ENCODE results near the gene ZNF668.
"Not testable (repeated sequence)": the region's sequence is repeated elsewhere in the genome, so short reads cannot be mapped to it uniquely, and the experiment has no call there.

The ZNF668 gene

DNA sequence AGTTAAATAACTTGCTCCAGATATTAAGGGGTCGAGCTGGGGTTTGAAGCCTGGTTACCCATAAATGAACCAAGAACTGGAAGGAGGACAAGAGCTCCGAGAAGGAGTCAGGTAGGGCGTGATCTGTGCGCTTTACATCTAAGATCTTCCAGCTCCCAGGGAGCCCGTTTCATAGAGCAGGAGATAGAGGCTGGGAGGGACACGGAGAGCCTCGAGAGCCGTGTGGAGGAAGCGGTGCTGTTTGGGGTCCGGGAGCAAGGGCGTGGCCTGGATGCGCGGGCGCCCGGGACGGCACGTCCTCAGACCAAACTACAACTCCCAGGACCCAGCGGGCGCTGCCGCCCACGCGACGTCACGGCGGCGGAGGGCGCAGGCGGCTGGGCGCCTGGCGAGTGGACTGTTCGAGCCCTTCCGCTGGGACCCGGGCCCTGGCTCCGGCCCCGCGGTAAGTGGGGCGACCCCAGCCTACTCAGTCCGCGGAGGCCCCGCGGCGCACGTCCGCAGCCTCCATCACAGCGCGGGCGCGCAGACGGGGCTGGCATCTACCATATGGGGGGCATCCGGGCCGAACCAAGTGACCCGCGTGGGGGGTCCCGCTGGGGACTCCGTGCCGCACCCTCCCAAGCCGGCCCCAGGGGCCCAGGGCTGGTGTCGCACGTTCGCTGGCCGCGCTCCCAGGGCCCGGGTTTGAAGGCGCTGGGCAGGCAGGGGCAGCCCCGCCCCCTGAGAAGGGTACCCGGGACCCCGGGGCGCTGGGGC is 34.2 kb upstream of the ZNF668 start, which contains the start of gene BCKDK:
BCKDK (plus strand) TSS at position 352 of the 759 bp plus-strand sequence. CDS start 838 bp downstream, outside the sequence.
- TF ChIP-seq, protein P1, sequence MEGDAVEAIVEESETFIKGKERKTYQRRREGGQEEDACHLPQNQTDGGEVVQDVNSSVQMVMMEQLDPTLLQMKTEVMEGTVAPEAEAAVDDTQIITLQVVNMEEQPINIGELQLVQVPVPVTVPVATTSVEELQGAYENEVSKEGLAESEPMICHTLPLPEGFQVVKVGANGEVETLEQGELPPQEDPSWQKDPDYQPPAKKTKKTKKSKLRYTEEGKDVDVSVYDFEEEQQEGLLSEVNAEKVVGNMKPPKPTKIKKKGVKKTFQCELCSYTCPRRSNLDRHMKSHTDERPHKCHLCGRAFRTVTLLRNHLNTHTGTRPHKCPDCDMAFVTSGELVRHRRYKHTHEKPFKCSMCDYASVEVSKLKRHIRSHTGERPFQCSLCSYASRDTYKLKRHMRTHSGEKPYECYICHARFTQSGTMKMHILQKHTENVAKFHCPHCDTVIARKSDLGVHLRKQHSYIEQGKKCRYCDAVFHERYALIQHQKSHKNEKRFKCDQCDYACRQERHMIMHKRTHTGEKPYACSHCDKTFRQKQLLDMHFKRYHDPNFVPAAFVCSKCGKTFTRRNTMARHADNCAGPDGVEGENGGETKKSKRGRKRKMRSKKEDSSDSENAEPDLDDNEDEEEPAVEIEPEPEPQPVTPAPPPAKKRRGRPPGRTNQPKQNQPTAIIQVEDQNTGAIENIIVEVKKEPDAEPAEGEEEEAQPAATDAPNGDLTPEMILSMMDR (IDR thresholded peaks at IDR 0.05; ENCODE audit: low read depth, low read length, missing control alignments): no peak
- H3K4me3 ChIP-seq (ENCODE audit: low read depth, low read length): peak within 1 kb of the TSS; percentile 90
- DNase-seq (ENCODE audit: low read depth): peak; percentile 59

DNA sequence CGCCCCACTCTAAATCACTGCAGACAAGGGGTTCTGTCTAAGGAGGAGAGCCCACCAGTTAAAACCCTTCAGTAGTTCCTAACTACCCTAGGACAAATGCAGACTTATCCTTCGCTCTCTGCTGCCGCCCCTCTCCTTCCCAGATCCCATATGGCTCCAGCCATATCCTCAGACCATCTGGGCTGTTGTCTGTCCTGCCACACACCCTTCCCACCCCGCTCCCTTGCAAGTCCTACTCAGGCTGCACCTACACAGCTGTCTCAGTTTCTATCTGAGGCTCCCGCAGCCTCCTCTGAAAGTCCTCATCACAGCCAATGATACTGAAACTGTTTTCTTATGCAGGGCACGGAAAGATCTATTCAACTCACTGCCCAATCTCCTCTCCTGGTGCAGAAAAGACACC is 33.4 kb upstream of the ZNF668 start:
- peak overlapping the region; percentile 90; the same call in 1 of the 2 replicates for H3K4me3 ChIP-seq (ENCODE audit: low read depth, low read length)
- peak; percentile 49 for DNase-seq (ENCODE audit: low read depth)
- TF ChIP-seq, protein P1 (IDR thresholded peaks at IDR 0.05; ENCODE audit: low read depth, low read length, missing control alignments): no peak

DNA sequence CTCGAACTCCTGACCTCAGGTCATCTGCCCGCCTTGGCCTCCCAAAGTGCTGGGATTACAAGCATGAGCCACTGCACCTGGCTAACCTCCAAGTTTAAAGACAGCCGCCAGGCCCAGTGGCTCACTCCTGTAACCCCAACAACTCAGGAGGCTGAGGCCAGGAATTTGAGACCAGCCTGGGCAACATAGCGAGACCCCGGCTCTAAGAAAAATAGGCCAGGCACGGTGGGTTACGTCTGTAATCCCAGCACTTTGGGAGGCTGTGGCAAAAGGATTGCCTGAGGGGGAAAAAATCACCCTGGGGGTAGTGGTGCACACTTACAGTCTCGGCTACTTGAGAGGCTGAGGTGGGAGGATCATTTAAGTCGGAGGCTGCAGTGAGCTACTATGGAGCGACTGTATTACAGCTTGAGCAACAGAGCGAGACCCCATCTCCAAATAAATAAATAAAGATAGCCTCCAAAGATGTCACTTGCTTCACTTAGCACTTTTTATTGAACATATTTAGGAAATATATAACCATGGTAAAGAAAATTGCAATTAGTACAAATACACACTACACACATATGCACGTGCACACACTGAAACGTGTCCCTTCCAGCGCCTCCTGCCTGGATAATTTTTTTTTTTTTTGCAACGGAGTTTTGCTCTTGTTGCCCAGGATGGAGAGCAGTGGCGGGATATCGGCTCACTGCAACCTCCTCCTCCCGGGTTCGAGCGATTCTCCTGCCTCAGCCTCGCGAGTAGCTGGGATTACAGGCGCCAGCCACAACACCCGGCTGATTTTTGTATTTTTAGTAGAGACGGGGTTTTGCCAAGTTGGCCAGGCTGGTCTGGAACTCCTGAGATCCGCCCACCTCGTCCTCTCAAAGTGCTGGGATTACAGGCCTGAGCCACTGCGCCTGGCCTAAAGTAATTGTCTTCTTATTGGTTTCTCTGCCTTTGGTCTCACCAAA is 32.7 kb upstream of the ZNF668 start:
- no peak overlapping the region; the same call in 1 of the 2 replicates for H3K4me3 ChIP-seq (ENCODE audit: low read depth, low read length)
- DNase-seq (ENCODE audit: low read depth): no peak
- TF ChIP-seq, protein P1 (IDR thresholded peaks at IDR 0.05; ENCODE audit: low read depth, low read length, missing control alignments): no peak

DNA sequence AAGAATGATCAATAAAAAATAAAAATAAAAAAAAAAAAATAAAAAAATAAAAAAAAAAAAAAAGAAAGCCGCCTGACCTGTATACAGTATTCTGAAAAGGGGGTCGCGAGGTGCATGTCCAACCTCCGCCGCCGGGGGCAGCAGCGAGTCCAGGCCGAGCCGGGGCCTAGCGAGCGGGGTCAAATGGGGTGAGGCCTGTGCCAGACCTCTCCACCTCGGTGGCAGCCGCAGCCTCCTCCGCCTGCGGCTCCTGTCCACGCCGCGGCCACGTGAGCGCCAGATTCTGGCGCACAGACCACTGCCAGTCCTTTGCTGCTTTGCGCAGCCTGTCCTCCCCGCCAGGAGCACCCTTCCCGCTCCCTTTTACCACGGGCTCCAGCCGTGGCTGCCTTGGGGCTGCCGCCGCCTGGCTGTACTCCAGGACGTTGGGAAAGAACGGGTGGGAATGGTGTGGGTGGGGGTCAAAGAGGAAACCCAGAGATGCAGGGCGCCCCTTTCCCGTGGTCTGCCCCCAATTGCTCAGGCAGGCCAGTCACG is 31.7 kb upstream of the ZNF668 start:
- no peak for DNase-seq (ENCODE audit: low read depth)
- TF ChIP-seq, protein P1 (IDR thresholded peaks at IDR 0.05; ENCODE audit: low read depth, low read length, missing control alignments): peak; percentile 78
- no peak overlapping the region for H3K4me3 ChIP-seq (ENCODE audit: low read depth, low read length)

DNA sequence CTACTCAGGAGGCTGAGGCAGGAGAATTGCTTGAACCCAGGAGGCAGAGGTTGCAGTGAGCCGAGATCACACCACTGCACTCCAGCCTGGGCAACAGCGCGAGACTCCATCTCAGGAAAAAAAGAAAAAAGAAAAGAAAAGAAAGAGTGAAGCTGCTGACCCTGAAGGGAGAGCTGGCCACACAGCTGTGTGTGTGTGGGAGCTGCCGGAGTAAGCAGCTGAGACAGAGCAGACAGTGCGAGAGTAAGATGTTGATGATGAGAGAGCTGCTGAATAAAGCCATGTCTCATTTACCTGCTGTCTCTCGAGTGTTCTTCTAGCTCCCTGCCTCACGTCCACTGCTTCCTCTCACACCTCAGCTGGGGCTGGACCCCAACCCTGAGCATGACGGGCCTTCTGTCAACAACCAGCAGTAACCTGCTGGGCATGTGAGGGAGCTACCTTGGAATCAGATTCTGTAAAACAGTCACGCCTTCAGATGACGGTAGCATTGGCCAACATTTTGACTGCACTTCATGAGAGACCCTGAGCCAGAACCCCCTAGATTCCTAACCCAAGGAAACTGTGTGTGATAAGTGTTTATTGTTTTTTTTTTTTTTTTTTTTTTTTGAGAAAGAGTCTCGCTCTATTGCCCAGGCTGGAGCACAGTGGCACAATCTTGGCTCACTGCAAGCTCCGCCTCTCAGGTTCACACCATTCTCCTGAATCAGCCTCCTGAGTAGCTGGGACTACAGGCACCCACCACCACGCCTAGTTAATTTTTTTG is 27.0 kb upstream of the ZNF668 start:
- DNase-seq (ENCODE audit: low read depth); H3K4me3 ChIP-seq (ENCODE audit: low read depth, low read length): not testable (repeated sequence)

DNA sequence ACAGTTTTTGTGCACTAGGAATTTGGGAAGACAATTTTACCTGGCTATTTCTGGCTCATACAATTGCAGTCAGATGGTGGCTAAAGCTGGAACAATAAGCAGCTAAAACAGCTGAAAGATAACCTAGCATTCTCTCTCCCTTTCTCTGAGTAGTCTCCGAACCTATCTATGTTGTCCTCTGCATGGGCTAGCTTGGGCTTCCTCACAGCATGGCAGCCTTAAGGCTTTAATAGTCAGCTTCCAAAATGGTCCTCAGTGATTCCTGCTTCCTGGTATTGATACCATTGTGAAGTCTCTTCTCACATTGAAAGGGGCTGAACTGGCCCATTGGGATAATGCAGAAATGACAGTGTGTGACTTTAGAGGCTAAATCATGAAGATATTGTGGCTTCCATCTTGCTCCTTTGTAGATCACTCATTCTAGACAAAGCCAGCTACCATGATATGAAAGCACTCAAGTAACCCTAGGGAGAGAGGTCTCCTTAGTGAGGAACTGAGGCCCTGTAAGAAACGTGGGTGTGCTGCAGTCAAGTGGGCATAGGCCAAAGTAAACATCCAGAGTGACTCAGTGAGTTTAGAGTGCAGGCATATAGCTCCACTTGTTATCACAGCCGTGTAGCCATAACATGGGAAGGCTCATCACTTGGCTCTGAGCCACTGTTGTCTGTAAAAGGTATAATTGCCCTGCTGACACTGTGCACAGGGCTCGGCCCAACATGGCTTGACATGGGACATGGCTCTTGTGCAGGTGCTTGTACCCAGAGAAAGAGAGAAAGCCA is 26.0 kb upstream of the ZNF668 start:
- no peak for DNase-seq (ENCODE audit: low read depth)
- TF ChIP-seq, protein P1 (IDR thresholded peaks at IDR 0.05; ENCODE audit: low read depth, low read length, missing control alignments): no peak

More for the DNA sequence above, 26.0 kb upstream of the ZNF668 start:
- H3K4me3 ChIP-seq (ENCODE audit: low read depth, low read length): no peak overlapping the region
